Measurements from ENCODE around the gene PROZ. TPM values are rescaled to one million over a fixed set of nuclear protein-coding genes. Genes with fewer than 3 reads are reported as not detected.

PROZ gene
- total and polyA plus RNA-seq, 2 of the 13 experiments (the other 11 are each of a cell fraction or from before 2014, with no cell fraction given) = 5.6 to 22.5 TPM

DNA sequence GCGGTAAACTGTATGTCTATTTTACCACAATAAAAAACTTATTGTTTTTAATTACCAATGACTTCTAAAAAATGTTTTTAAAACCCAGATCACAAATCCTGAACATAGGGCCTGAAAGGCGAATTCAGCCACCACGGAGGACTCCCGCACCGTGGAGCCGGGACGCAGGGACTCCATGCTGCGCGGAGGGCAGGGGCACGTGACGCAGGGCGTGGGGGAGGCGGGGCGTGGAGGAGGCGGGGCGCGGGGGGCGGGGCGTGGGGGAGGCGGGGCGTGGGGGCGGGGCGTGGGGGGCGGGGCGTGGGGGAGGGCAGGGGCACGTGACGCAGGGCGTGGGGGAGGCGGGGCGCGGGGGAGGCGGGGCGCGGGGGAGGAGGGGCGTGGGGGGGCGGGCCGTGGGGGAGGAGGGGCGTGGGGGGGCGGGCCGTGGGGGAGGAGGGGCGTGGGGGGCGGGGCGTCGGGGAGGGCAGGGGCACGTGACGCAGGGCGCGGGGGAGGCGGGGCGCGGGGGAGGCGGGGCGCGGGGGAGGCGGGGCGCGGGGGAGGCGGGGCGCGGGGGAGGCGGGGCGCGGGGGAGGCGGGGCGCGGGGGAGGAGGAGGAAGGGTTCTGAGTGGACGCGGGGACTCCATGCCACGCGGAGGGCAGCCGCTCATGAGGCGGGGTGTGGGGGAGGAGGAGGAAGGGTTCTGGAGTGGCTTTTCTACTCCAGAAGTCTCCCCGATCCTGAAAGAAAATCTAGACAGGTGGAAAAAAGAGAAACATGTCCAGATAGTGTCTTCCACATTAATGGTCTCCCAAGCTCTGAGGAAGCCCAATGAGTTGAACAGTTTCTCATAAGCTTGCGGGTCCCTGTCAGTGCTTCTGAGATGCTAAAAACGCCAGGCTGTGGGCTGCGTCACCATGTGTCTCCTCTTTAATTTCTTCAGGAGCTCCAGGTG is 4.4 kb upstream of the PROZ start (continued):
- TF ChIP-seq, protein P1, sequence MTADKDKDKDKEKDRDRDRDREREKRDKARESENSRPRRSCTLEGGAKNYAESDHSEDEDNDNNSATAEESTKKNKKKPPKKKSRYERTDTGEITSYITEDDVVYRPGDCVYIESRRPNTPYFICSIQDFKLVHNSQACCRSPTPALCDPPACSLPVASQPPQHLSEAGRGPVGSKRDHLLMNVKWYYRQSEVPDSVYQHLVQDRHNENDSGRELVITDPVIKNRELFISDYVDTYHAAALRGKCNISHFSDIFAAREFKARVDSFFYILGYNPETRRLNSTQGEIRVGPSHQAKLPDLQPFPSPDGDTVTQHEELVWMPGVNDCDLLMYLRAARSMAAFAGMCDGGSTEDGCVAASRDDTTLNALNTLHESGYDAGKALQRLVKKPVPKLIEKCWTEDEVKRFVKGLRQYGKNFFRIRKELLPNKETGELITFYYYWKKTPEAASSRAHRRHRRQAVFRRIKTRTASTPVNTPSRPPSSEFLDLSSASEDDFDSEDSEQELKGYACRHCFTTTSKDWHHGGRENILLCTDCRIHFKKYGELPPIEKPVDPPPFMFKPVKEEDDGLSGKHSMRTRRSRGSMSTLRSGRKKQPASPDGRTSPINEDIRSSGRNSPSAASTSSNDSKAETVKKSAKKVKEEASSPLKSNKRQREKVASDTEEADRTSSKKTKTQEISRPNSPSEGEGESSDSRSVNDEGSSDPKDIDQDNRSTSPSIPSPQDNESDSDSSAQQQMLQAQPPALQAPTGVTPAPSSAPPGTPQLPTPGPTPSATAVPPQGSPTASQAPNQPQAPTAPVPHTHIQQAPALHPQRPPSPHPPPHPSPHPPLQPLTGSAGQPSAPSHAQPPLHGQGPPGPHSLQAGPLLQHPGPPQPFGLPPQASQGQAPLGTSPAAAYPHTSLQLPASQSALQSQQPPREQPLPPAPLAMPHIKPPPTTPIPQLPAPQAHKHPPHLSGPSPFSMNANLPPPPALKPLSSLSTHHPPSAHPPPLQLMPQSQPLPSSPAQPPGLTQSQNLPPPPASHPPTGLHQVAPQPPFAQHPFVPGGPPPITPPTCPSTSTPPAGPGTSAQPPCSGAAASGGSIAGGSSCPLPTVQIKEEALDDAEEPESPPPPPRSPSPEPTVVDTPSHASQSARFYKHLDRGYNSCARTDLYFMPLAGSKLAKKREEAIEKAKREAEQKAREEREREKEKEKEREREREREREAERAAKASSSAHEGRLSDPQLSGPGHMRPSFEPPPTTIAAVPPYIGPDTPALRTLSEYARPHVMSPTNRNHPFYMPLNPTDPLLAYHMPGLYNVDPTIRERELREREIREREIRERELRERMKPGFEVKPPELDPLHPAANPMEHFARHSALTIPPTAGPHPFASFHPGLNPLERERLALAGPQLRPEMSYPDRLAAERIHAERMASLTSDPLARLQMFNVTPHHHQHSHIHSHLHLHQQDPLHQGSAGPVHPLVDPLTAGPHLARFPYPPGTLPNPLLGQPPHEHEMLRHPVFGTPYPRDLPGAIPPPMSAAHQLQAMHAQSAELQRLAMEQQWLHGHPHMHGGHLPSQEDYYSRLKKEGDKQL (CRISPR knock-in tag; IDR thresholded peaks at IDR 0.05; ENCODE audit: low read depth) = no peak
- TF ChIP-seq MIXL1 (CRISPR knock-in tag; IDR thresholded peaks at IDR 0.05) = 0 out of 2 replicates have a peak, but pooled peaks have one; percentile 37
- peak; percentile 28; the same call in 1 of the 2 replicates for TF ChIP-seq HOXA5 (CRISPR knock-in tag; IDR thresholded peaks at IDR 0.05)
- no peak for TF ChIP-seq ATF7 (IDR thresholded peaks at IDR 0.05)
- TF ChIP-seq ATF7 (CRISPR knock-in tag; IDR thresholded peaks at IDR 0.05) = no peak
- TF ChIP-seq CHCHD3 (CRISPR knock-in tag; IDR thresholded peaks at IDR 0.05) = no peak
- TF ChIP-seq ZFP36L2 (CRISPR knock-in tag; IDR thresholded peaks at IDR 0.05) = no peak
- TF ChIP-seq, protein P2, sequence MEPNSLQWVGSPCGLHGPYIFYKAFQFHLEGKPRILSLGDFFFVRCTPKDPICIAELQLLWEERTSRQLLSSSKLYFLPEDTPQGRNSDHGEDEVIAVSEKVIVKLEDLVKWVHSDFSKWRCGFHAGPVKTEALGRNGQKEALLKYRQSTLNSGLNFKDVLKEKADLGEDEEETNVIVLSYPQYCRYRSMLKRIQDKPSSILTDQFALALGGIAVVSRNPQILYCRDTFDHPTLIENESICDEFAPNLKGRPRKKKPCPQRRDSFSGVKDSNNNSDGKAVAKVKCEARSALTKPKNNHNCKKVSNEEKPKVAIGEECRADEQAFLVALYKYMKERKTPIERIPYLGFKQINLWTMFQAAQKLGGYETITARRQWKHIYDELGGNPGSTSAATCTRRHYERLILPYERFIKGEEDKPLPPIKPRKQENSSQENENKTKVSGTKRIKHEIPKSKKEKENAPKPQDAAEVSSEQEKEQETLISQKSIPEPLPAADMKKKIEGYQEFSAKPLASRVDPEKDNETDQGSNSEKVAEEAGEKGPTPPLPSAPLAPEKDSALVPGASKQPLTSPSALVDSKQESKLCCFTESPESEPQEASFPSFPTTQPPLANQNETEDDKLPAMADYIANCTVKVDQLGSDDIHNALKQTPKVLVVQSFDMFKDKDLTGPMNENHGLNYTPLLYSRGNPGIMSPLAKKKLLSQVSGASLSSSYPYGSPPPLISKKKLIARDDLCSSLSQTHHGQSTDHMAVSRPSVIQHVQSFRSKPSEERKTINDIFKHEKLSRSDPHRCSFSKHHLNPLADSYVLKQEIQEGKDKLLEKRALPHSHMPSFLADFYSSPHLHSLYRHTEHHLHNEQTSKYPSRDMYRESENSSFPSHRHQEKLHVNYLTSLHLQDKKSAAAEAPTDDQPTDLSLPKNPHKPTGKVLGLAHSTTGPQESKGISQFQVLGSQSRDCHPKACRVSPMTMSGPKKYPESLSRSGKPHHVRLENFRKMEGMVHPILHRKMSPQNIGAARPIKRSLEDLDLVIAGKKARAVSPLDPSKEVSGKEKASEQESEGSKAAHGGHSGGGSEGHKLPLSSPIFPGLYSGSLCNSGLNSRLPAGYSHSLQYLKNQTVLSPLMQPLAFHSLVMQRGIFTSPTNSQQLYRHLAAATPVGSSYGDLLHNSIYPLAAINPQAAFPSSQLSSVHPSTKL (CRISPR knock-in tag; IDR thresholded peaks at IDR 0.05) = peak; percentile 17; the same call in 1 of the 2 replicates
- TF ChIP-seq CC2D1A (CRISPR knock-in tag; IDR thresholded peaks at IDR 0.05) = no peak
- TF ChIP-seq, protein P3, sequence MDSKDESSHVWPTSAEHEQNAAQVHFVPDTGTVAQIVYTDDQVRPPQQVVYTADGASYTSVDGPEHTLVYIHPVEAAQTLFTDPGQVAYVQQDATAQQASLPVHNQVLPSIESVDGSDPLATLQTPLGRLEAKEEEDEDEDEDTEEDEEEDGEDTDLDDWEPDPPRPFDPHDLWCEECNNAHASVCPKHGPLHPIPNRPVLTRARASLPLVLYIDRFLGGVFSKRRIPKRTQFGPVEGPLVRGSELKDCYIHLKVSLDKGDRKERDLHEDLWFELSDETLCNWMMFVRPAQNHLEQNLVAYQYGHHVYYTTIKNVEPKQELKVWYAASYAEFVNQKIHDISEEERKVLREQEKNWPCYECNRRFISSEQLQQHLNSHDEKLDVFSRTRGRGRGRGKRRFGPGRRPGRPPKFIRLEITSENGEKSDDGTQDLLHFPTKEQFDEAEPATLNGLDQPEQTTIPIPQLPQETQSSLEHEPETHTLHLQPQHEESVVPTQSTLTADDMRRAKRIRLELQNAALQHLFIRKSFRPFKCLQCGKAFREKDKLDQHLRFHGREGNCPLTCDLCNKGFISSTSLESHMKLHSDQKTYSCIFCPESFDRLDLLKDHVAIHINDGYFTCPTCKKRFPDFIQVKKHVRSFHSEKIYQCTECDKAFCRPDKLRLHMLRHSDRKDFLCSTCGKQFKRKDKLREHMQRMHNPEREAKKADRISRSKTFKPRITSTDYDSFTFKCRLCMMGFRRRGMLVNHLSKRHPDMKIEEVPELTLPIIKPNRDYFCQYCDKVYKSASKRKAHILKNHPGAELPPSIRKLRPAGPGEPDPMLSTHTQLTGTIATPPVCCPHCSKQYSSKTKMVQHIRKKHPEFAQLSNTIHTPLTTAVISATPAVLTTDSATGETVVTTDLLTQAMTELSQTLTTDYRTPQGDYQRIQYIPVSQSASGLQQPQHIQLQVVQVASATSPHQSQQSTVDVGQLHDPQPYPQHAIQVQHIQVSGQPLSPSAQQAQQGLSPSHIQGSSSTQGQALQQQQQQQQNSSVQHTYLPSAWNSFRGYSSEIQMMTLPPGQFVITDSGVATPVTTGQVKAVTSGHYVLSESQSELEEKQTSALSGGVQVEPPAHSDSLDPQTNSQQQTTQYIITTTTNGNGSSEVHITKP (CRISPR knock-in tag; IDR thresholded peaks at IDR 0.05; ENCODE audit: low read depth) = 0 out of 2 replicates have a peak, but pooled peaks have one; percentile 22
- TF ChIP-seq CBFB (CRISPR knock-in tag; IDR thresholded peaks at IDR 0.05) = no peak
- peak; percentile 74 for TF ChIP-seq BRD4 (CRISPR knock-in tag; IDR thresholded peaks at IDR 0.05)
- TF ChIP-seq REXO4 (CRISPR knock-in tag; IDR thresholded peaks at IDR 0.05; ENCODE audit: borderline replicate concordance) = no peak
- no peak for TF ChIP-seq XBP1 (CRISPR knock-in tag; IDR thresholded peaks at IDR 0.05)
- no peak for TF ChIP-seq RXRA (CRISPR knock-in tag; IDR thresholded peaks at IDR 0.05)

Data from HepG2 (cell line).